ELF-1 (cell line): Measurements from ENCODE around the gene ENTPD3.
"Not testable (repeated sequence)": the region's sequence is repeated elsewhere in the genome, so short reads cannot be mapped to it uniquely, and the experiment has no call there.

Source experiments
- DNase-seq: peaks from one replicate; pipeline ENCODE4 v3.0.0-alpha.2; 2016; ENCODE audit warnings: low read depth, low spot score

The ENTPD3 gene

GRCh38 chr3:40460481-40460880, 73.5 kb downstream of the ENTPD3 start:
- DNase-seq = not testable (repeated sequence)

GRCh38 chr3:40461161-40461560, 74.2 kb downstream of the ENTPD3 start:
- DNase-seq = no peak

GRCh38 chr3:40462838-40463237, 75.9 kb downstream of the ENTPD3 start:
- not testable (repeated sequence) for DNase-seq

GRCh38 chr3:40463579-40463978, 76.6 kb downstream of the ENTPD3 start:
- DNase-seq = no peak

- no peak for DNase-seq
Observed at GRCh38 chr3:40464339-40465110, 77.5 kb downstream of the ENTPD3 start.

GRCh38 chr3:40465111-40465407, 78.1 kb downstream of the ENTPD3 start:
- no peak for DNase-seq

- DNase-seq = no peak
Observed at GRCh38 chr3:40465456-40465855, 78.5 kb downstream of the ENTPD3 start.

GRCh38 chr3:40468018-40468417, 81.0 kb downstream of the ENTPD3 start:
- DNase-seq = no peak

GRCh38 chr3:40470701-40471100, 83.7 kb downstream of the ENTPD3 start:
- no peak for DNase-seq

GRCh38 chr3:40476478-40477470, 89.8 kb downstream of the ENTPD3 start, which contains the start of gene ZNF619:
TSS of gene ZNF619 (plus strand) at chr3:40477122. CDS start at chr3:40477980, 858 bp downstream.
- peak; percentile 73 for DNase-seq

GRCh38 chr3:40477666-40478065, 90.7 kb downstream of the ENTPD3 start:
- DNase-seq = no peak
